Left renal pelvis (tissue), 4 donors: ENCODE measurements around the gene MYRIP. TPM values are rescaled to one million over a fixed set of nuclear protein-coding genes. Genes with fewer than 3 reads are reported as not detected.
"Not testable (repeated sequence)": the region's sequence is repeated elsewhere in the genome, so short reads cannot be mapped to it uniquely, and the experiment has no call there.

ENCODE experiments used
- DNase-seq, 4 donors: peaks; one replicate each; pipeline ENCODE4 v3.0.0-alpha.2; 2013; ENCODE audit warnings: low read depth in 4 of 4, low spot score in 3 of 4
- polyA plus RNA-seq, 4 donors: library from polyadenylated mRNA; unstranded; fragments of 120-200 nt; gene quantifications; one replicate each; pipeline ENCODE4 v1.2.1, GENCODE V29; 2013; ENCODE audit not compliant: insufficient read length in 4 of 4

Gene MYRIP
- polyA plus RNA-seq, 4 donors: 1.1 to 2.2 (median 1.8) TPM

DNA sequence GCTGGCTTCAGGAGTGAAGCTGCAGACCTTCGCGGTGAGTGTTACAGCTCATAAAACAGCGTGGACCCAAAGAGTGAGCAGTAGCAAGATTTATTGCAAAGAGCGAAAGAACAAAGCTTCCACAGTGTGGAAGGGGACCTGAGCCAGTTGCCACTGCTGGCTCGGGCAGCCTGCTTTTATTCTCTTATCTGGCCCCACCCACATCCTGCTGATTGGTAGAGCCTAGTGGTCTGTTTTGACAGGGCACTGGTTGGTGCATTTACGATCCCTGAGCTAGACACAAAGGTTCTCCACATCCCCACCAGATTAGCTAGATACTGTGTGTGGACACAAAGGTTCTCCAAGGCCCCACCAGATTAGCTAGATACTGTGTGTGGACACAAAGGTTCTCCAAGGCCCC, 267.7 kb downstream of the MYRIP start:
- not testable (repeated sequence) for DNase-seq

DNA sequence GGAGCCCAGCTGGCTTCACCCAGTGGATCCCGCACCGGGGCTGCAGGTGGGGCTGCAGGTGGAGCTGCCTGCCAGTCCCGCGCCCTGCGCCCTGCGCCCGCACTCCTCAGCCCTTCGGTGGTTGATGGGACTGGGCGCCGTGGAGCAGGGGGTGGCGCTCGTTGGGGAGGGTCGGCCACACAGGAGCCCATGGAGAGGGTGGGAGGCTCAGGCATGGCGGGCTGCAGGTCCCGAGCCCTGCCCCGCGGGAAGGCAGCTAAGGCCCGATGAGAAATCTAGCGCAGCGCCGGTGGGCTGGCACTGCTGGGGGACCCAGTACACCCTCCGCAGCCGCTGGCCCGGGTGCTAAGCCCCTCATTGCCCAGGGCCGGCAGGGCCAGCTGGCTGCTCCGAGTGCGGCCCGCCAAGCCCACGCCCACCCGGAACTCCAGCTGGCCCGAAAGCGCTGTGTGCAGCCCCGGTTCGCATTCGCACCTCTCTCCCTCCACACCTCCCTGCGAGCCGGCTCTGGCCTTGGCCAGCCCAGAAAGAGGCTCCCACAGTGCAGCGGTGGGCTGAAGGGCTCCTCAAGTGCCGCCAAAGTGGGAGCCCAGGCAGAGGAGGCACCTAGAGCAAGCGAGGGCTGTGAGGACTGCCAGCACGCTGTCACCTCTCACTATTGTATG, 268.6 kb downstream of the MYRIP start:
- not testable (repeated sequence) for DNase-seq

DNA sequence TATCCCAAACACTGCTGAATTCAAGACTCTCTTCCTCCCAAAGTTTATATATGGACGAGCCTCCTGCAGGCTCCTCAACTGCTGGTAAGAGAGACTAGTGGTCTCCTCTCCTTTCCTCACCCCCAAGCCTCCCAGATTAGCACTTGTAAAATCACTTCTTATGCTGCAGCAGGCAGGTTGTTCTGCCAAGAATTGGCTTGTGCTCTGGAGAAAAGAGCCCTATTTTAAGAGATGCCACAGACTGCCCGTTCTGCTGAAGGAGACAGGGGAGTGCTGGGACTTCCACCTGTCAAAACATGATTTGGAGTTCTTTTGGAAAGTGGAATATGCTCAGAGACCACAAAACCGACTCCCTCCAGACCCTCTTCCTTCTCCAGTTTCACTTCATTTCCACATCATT, 269.2 kb downstream of the MYRIP start:
- DNase-seq: no peak

DNA sequence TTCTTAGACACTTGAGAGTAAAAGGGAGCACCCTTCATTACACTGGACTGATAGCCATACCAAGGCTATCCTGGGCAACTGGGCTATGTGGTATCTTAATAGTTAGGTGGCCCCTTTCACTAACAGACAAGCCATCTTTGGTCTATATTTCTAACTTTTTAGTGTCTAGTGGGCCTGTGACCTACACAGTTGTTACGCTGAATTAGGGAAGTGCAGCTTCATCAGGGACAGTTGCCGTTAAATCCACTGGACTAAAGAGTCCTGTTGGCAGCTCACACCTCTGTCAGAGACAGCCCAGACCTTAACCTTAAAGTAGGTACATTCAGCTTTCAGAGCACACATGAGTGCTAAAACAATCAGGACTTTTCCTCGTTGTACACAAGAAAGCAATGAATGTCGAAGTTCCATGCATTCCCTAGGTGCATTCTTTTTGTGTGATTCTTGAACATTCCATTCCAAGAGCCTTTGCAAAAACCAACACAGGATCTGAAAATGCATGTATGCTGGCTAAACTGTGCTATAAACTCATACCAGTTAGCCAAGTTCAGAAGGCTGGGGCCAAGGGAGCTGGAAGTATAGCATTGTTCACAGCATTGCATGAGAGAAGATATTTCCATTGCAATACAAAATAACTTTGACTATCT, 269.9 kb downstream of the MYRIP start:
- DNase-seq: no peak

DNA sequence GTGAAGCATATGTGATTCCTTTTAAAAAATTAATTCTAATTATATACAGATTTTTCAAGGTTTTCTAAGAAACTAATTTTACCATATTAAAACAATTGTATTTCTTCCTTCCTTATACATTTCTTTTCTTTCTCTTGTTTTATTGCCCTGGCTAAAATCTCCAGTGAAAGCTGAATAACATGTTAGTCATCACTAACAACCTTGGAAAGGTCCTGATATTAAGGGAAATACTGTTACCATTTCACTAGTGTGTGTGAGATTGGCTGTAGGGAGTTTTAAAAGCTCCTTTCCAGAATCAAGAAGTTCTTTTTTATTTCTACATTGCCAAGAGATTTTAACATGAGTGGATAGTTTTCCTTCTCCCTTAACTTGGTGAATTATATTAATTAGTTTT, 270.4 kb downstream of the MYRIP start:
- no peak for DNase-seq

DNA sequence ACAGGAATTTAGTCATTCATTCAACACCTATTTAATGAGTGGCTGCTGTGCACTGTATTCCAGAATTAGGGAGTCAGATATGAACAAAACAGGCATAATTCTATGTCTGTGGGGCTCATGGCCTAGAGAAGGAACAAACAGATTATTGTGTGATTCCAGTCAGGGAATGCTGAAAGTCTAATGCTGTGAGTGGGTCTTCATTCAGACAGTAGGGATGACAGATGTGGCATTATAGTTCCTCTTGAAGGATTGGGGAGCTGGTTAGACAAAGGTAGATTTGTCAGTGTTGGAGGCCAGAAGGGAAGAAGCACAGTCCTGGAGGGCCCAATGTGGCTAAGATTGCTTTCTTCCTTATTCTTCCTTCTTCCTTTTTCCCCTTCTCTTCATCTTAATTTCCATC, 273.7 kb downstream of the MYRIP start:
- DNase-seq: no peak

DNA sequence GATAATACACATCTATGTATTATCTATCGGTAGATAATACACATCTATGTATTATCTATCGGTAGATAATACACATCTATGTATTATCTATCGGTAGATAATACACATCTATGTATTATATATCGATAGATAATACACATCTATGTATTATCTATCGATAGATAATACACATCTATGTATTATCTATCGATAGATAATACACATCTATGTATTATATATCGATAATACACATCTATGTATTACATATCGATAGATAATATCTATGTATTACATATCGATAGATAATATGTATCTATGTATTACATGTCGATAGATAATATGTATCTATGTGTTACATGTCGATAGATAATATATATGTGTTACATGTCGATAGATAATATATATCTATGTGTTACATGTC, 275.0 kb downstream of the MYRIP start:
- DNase-seq: not testable (repeated sequence)

DNA sequence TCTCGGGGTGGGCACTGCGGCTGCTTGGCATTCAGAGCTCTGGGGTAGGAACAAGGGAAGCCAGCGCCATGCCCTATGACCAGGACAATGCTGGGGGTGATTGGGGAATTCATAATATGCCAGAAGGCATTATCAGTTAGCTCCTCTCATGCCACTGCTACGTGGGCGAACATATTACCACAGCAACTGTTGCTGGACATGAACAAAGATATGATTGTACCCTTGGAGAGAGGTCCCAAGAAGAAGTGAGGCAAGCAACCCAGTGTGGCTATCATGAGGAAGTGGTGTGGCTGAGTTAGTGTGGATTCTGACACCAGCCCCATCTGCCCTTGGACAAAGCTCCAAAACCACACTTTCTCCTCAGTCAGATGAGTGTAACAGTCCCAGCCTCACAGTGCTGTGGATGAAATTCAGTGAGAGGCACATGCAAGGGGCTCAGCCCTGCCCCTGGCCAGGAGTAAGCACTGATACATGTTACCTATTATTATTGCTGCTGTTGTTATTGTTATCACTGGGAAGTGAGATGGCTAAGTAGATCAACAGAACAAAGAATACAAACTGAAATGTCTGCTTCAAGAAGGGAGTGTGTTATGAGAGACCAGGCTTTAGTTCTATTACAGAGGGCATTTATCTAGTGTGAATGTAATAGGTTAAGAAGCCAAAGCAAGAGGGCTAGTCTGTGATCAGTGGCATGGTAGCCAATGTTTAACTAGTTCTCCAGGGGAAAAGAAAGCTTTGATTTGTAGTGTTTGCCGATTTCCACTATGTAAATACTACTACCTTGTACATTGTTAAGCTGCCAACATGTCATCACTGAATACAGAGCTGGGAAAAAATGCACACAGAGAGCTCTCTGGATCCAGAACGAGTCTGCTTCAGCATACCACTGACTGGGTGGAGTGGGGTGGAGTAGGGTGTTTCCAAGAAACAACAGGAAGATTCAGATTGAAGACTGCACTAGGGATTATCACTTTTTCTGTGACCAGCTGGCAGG, 277.8 kb downstream of the MYRIP start:
- no peak for DNase-seq

DNA sequence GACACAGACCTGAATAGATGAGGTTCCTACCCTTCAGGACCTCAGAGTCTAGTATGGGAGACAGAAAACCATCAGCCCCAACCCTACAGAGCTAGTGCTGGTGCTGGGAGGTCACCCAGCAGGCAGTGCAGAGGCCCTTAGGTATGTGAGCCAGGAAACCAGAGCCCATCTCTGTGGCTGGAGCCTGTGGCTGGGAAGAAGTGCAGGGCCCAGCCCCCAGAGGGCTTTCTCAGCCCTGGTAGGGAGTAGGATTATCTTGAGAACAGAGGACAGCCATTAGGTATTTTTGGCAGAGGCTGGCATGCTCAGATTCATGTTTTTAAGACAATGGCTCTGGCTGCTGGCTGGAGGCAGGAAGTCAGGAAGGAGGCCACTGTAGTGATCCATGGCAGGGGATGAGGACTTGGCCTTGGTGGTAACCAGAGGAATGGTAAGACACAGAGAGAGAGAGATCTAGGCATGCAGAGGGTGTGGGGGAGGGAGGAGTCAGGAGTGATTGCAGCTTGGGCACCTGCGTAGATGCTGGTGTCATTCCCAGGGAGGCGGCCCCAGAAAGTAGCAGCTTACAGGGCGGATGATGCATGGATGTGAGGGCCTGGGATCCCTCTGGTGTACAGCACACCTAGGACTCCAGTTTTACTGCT, 279.2 kb downstream of the MYRIP start:
- no peak for DNase-seq

DNA sequence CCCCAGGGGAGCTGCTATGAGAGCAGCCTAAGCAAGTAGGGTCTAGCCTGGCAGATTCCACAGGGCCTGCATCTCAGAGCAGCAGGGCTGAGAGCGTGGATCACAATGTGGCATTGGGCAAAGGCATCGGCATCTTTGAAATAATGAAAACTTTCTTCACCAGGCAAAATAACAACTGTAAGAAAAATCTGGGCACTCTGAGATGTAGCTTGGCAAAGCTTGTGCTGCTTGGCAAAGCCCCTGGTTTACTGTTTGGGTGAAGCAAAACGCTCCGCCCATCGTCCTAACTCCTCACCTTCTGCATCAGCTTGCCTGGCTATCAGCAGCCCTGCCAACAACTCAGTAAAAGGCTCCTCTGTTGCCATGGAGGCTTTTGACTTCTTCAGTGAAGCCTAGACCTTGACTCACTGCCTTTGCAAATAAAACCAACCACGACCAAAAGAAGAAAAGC, 287.3 kb downstream of the MYRIP start:
- no peak for DNase-seq

DNA sequence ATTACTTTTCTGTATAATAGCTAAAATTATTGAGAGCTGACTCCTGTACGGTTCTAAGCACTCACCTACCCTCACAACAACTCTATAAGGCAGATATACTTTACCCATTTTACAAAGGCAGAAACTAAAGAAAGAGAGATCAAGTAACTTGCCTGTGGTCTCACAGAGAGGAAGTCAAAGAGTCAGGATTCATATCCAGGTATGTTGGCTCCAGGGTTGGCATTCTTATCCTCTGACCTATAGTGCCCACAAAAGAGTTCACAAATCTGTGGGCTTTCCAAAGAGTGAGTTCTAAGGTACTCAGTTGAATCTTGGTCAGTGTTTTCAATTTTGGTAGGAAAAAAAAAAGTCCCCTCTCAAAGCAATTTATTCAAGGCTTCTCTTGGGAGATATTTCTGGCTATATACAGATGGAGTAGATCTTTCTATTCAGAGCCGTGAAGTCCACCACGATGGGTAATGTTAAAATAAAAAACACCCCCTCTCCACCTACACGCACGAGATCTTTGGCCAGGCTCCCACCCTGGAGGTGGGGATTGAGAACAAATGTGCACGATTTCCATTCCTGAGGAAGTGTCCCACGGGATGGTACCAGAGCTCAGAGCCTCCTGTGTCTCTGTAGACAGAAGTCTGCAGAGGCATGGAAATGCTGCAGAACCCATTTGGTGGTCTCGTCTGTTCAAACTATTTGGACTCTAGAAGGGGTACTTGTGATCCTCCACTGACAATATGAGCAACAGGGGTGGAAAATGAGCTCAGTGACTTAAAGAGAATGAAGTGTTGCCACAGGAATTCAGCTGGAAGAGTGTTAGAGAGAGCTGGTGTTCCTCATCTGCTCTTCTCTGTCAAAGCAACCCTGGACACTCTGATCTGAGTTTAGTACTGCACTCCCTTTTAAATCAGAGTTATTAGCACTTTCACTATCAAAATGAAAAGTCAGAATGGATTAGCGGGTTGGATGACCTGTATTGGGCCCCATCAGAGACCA, 288.0 kb downstream of the MYRIP start:
- no peak for DNase-seq

DNA sequence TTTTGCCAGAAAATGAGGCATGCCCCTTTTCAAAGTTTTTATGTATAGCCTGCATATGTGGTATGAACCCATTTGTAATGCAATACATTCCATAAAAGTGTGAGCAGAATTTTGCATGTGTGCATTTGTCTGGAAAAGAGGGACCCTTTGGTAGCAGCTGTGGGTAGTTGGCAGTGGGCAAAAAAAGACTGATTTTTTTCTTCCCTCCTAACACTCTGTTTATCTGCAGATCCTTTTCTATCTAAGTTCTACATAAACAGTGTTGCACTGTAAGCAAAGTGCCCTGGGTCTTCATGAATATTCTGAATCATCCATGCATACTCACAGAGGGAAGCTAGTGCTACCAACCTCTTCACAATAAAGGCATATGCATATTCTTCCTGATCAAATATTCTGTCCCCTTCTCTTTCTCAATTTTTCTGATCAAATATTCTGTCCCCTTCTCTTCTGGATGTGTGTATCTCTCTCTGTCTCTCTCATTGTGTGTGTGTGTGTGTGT, 288.9 kb downstream of the MYRIP start:
- DNase-seq: no peak

DNA sequence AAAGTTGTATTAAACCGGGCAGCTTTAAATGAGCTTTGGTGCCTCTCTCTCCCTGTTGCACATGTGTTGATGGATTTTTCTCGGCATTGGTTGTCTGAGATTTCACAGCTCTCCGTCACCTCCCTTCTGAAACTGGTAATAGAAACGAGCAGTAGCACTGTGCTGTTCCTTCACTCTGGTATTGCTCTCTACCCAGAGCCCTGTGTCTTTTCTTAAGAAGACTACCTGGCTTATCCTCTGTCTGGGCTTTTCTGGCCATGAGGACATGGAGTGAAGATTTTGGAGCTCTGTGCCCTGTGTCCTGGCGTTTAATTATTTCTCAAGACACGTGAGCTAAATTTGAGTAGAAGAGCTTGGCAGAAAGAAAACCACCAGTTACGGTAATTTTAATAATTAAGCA, 290.5 kb downstream of the MYRIP start:
- DNase-seq: no peak

DNA sequence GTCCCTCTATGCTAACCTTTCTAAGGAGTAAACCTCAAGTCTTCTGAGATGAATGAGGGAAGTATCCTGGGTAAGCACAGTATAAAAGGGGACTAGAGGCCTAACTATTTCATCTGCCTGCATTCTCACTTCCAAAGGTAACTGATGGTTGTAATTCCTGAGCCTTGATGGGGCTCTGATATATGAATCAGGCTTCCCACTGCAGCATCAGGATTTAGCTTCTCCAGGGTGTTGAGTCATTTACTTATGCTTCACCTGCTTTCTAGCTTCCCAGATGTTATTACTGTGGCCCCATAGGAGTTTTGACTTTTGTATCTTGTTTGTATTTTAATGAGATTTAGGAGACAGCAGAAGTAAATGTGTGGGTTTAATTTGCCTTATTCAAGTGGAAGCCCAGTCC, 292.8 kb downstream of the MYRIP start:
- DNase-seq: no peak

DNA sequence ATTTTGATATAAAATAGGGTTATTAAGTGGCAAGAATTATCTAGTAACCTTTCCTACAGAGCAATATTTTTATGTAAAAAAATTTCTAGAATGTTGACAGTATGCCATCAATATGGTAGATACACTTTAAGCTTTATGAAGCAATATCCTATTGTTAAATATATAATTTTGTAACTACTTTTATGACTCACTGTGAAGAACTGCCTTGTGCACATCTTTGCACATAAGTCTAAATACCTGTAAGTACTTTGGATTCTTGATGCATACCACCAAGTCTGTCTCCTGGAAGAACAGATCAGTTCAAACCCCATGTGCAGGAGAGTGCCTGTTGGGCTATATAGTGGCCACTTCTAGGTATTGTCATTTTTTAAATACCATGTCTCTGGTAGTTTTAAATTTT, 294.4 kb downstream of the MYRIP start:
- no peak for DNase-seq

DNA sequence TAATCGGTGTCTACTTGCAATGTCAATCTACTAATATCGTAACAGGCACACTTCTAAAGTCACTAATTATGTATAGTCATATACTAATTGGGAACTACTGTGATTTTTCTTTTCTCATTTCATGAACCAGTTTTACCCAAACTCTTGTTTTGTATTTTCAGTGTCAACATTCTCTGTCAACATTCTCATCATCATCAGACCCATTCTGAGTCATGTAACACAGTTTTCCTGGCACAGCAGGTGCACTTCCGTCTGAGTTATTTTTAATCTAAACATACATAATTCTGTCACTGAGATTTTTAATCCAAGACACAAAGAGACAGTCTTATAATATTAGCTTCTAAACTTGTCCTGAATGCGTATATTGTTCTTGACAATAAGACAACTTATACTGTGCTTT, 295.0 kb downstream of the MYRIP start:
- DNase-seq: no peak

DNA sequence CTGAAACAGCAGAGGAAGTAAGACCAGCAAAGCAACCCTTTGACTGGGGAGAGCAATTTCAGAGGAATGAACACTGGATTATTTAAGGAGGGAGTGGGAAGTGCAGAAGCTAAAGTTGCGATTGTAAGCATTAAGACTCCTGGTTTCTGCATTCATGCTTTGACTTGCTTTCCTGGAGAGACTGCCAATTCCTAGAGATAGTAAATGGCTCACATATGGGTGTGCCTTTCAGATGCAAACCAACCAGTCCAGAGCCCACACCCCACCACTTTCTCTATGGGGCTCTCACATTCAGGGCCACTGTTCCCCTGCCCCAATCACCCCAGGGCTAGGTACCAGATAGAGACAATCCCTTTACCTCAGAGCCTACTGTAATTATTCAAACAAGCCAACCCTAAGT, 299.2 kb downstream of the MYRIP start:
- no peak for DNase-seq

DNA sequence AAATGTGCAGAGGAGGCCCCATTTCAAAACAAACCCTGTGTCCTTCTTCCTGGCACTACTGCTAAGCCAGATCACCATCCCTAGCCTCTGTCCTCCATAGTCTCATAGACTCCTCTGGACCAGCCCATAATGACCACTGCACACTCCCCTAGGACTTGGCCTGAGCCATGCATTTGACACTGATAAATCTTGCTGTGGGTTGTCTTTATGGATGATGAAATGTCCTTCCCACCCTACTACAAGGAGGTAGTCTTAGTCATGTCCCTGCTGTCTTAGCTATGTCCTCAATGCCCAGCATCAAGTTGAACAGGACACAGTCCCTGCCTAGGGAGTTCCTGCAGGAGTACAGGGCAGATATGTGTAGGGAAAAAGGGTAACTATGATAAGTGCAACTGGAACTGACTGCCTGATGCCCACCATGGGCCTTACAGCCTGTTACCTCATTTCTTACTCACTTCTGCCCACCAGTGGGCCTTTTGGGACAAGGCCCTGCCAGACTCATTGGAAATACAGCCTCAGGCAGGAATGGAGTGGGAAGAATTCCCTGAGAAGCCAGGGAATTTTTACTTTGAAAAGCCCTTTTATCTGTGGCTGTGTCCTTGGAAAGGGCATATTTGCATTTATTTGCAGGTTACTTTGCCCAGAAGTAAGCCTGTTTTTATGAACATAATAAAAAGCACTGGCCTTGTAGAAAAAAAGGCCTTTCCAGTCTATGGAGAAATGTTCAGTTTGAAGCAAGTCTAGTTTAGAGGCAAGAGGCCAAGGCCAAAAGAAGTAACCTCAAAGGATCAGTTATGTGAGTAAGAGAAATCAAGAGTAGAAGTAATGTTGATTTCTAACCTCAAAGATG, 300.5 kb downstream of the MYRIP start:
- peak in 1 of 4 donors; percentile 0 for DNase-seq
